ENCODE measurements around the gene DLGAP1.

Gene DLGAP1

DNA sequence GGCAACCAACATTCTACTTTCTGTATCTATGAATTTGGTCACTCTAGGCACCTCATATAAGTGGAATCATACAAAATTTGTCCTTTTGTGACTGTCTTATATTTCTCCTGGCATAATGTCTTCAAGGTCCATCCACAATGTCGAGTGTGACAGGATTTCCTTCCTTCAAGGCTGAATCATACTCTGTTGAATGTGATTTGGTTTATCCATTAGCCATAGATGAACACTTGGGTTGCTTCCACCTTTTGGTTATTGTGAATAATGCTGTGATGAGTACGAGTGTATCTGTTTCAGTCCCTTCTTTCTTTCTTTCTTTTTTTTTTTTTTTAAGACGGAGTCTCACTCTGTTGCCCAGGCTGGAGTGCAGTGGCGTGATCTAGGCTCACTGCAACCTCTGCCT, 693.8 kb downstream of the DLGAP1 start:
- H3K4me3 ChIP-seq = no peak overlapping the region
- no peak for DNase-seq (ENCODE audit: low spot score)
- H3K27ac ChIP-seq = no peak overlapping the region
- TF ChIP-seq, protein P1, sequence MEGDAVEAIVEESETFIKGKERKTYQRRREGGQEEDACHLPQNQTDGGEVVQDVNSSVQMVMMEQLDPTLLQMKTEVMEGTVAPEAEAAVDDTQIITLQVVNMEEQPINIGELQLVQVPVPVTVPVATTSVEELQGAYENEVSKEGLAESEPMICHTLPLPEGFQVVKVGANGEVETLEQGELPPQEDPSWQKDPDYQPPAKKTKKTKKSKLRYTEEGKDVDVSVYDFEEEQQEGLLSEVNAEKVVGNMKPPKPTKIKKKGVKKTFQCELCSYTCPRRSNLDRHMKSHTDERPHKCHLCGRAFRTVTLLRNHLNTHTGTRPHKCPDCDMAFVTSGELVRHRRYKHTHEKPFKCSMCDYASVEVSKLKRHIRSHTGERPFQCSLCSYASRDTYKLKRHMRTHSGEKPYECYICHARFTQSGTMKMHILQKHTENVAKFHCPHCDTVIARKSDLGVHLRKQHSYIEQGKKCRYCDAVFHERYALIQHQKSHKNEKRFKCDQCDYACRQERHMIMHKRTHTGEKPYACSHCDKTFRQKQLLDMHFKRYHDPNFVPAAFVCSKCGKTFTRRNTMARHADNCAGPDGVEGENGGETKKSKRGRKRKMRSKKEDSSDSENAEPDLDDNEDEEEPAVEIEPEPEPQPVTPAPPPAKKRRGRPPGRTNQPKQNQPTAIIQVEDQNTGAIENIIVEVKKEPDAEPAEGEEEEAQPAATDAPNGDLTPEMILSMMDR (IDR thresholded peaks at IDR 0.05) = no peak

DNA sequence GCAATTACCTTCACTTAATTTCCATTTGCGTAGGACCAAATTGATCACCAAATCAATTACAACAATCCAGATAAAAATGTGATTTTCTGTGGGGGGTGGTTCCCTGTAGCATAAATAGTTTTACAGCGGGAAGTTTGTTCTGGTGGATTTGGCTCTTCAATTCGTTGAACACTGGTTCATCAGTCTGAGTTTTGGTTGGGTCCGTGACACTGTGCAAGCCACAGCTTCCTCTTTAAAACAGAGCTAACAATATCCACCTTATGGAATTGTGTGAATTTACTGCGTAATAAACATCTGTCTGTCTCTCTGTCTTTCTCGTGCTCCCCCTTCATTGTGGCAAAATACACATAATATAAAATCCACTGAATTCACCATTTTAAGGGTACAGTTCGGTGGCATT, 694.4 kb downstream of the DLGAP1 start:
- TF ChIP-seq, protein P1 (IDR thresholded peaks at IDR 0.05) = no peak
- DNase-seq (ENCODE audit: low spot score) = no peak
- no peak overlapping the region for H3K4me3 ChIP-seq
- no peak overlapping the region for H3K27ac ChIP-seq

DNA sequence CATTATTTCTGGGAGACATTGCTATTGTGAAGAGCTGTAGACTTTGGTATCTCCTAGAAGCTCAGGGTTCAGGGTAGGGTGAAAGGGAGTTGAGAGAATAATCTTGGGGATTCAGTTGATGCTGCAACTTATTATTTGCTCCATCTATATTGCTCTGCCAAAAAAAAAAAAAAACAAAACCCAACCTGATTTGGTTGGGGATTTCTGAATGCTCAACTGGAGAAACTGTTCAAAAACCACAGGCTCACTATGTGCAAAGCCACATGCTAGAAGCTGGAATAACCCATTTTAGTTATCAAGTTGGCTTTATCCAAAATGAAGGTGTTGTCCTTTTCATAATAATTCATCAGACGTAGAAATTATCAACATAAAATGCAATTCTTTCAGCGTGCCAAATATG, 696.0 kb downstream of the DLGAP1 start:
- no peak overlapping the region for H3K27ac ChIP-seq
- TF ChIP-seq, protein P1 (IDR thresholded peaks at IDR 0.05) = no peak
- no peak overlapping the region for H3K4me3 ChIP-seq
- DNase-seq (ENCODE audit: low spot score) = no peak

DNA sequence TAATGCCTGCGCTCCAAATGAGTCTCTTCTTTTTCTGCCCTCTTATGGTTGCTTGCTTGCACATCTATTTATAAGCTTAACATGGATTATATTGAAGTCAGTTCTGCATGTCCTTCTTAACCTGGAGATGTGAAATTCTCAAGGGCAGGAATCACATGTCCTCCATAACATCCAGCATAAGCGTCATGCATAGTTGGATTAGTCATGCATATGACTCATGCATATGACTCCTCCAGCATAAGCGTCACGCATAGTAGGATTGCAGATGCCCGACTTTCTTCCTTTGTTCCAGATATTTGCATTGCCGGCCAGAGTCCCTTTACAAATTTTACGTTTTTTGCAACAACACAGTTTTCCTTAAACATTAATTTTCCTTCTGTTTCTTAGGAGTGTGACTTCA, 696.6 kb downstream of the DLGAP1 start:
- TF ChIP-seq, protein P1 (IDR thresholded peaks at IDR 0.05) = no peak
- DNase-seq (ENCODE audit: low spot score) = no peak
- Histone ChIP-seq H3K27ac (no peak overlapping the region), H3K4me3 (no peak overlapping the region)

DNA sequence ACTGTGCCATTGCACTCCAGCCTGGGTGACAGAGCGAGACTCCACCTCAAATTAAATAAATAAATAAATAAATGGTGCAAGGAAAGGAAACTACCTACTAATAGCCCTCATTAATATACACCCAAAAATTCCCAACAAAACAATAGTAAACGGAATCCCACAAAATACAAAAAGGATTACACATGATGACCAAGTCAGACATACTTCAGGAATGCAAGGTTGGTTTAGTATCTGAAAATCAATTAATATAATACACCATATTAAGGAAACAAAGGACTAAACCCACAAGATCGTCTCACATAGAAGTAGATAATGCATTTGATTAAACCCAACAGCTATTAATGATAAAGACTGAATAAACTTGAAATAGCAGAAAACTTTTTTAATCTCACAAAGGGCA, 697.7 kb downstream of the DLGAP1 start:
- TF ChIP-seq, protein P1 (IDR thresholded peaks at IDR 0.05) = no peak
- DNase-seq (ENCODE audit: low spot score) = no peak

DNA sequence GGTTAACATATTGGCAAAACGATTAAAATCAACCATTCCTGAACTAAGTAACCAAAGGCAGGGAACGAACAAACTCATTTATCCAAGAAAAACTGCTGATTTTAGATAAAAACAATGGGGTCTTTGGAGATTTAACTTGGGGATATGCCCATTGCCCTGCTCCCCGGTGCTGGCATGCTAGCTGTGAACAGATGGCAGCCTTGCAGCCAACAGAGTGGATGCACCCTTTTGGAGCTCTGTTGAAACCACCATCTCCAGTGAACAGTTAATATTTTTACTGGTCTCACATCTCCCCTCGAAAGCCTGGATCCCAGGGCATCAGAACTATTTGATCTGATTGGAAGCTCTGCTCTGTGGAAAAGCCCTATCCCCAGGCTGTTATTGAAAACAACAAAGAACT, 702.0 kb downstream of the DLGAP1 start:
- no peak for DNase-seq (ENCODE audit: low spot score)
- H3K4me3 ChIP-seq = no peak overlapping the region
- H3K27ac ChIP-seq = no peak overlapping the region
- TF ChIP-seq, protein P1 (IDR thresholded peaks at IDR 0.05) = no peak

More for the DNA sequence above, 697.7 kb downstream of the DLGAP1 start:
- no peak overlapping the region for H3K4me3 ChIP-seq
- no peak overlapping the region for H3K27ac ChIP-seq

DNA sequence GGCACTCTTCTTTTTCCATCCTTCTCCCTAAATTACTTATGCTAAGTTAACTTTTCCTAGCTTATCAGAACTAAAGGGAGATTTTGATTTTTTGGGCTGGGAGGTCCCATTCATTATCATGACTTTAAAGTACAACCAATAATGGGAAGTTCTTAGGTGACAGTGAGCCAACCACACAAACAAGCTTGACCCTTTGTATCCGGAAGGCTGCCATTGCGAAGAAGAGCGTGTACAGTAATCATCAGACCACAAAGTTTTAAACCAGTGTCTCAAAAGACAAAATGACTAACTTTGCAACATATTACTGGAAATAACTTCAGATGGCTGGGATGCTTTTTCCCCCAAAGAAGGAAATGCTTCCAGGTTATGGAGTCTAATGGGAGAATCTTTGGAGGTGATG, 707.0 kb downstream of the DLGAP1 start:
- TF ChIP-seq, protein P1 (IDR thresholded peaks at IDR 0.05) = no peak
- Histone ChIP-seq H3K4me3 (peak overlapping the region; percentile 38), H3K27ac (peak overlapping the region in 1 of 2 donors; percentile 45)
- DNase-seq (ENCODE audit: low spot score) = no peak
